Adipose tissue (tissue), 3 donors: ENCODE results near the gene KIF5A. TPM values are rescaled to one million over a fixed set of nuclear protein-coding genes. Genes with fewer than 3 reads are reported as not detected.
"Not testable (repeated sequence)": the region's sequence is repeated elsewhere in the genome, so short reads cannot be mapped to it uniquely, and the experiment has no call there.

Experiments
- H3K27ac ChIP-seq: one replicate; pipeline ENCODE4 v1.5.1; 2013; ENCODE audit warnings: low read depth, low read length
- WGBS, 3 donors: extraction: QIAGEN DNeasy Blood & Tissue Kit; methylation state at CpG; one replicate each; pipeline ENCODE4 v1.1.7; 2013; 5-methylcytosine and 5-hydroxymethylcytosine counted together
- polyA plus RNA-seq, 3 donors: library from polyadenylated mRNA; stranded (reverse); fragments of 200-250 nt; gene quantifications; one replicate each; pipeline ENCODE4 v1.2.3, GENCODE V29; 2013
- donor health status: healthy with polysubstance abuse.
- donor health status: Bipolar disorder and iron deficiency.
- donor health status: healthy.

The KIF5A gene
- under 1 TPM; 0.04 to 0.41 (median 0.11) TPM for polyA plus RNA-seq

DNA sequence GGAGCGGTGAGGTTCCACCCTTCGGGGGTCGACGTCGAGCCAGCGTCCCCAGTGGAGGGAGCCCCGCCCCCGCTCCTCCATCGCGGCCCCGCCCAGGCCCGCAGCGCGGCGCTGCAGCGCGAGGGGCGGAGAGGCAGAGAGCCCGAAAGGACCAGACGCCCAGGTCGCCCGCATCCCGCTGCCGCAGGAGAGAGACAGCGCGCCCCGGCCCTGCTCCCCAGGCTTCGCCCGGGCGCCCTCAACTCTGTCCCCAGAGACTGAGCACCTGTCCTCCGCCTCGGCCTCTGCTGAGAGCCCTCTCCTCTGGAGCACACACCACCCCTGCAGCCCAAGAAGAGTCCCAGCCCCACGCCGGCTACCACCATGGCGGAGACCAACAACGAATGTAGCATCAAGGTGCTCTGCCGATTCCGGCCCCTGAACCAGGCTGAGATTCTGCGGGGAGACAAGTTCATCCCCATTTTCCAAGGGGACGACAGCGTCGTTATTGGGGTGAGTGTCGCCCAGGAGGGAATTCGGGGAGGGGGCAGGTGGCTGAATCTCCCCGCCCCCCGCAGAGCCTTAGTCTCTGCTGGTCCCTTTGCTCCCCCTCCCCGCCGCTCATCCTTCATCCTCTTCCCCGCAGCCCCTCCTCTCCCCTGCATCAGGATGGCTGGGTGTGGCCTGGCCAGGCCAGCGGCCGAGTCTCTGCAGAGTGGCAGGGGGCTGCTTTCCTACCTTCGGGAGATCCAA, at the start of gene KIF5A:
TSS of gene KIF5A (plus strand) at position 136 of the 732 bp plus-strand sequence. CDS start at position 364, 228 bp downstream.
- WGBS, 3 donors: 5 to 8% (median 8%) methylated on average over 38 to 48 of the region's 52 CpGs

DNA sequence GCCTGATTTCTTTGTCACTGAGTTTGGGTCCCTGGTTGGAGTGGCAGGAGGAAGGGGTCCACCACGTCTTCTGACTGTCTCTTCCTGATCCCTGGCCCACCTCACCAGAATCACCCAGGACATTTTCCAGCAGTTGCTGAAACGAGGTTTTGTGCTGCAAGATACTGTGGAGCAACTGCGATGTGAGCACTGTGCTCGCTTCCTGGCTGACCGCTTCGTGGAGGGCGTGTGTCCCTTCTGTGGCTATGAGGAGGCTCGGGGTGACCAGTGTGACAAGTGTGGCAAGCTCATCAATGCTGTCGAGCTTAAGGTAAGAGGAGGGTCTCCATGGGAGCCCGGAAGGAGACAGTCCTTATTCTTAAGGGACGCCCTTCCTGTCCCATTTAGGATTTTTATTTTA, 49.6 kb upstream of the KIF5A start:
- no peak overlapping the region for H3K27ac ChIP-seq
- WGBS, 3 donors: 75 to 93% (median 90%) methylated on average over 11 of the region's 11 CpGs

More for the DNA sequence above, at the start of gene KIF5A:
- H3K27ac ChIP-seq: no peak within 1 kb of the TSS

DNA sequence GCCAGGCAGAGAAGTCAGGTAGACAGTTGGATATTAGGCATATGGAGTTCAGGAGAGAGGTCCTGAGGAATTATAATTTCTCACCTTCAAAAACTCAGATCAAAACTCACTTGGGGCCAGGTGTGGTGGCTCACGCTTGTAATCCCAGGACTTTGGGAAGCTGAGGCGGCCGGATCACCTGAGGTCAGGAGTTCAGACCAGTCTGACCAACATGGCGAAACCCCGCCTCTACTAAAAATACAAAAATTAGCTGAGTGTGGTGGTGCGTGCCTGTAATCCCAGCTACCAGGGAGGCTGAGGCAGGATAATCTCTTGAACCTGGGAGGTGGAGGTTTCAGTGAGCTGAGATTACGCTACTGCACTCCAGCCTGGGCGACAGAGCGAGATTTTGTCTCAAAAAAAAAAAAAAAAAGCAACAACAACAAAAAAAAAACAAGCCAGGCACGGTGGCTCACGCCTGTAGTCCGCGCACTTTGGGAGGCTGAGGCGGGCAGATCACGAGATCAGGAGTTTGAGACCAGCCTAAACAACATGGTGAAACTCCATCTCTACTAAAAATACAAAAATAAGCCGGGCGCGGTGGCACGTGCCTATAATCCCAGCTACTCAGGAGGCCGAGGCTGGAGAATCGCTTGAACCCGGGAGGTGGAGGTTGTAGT, 47.4 kb upstream of the KIF5A start:
- not testable (repeated sequence) for H3K27ac ChIP-seq
- WGBS, 3 donors: 96 to 98% (median 97%) methylated on average over 20 to 22 of the region's 22 CpGs

DNA sequence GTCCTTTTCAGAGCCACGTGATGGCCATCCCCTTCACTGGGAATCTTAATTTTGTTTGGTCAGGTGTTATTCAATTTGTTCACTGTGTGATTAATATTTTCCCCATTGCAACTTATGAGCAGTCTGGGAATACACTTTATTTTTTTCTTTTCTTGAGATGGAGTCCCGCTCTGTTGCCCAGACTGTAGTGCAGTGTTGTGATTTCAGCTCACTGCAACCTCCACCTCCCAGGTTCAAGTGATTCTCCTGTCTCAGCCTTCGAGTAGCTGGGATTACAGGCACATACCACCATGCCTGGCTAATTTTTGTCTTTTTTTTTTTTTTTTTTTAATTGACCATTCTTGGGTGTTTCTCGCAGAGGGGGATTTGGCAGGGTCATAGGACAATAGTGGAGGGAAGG, 43.3 kb upstream of the KIF5A start:
- 84 to 98% (median 97%) methylated on average over 4 of the region's 4 CpGs for WGBS, 3 donors
- H3K27ac ChIP-seq: not testable (repeated sequence)

DNA sequence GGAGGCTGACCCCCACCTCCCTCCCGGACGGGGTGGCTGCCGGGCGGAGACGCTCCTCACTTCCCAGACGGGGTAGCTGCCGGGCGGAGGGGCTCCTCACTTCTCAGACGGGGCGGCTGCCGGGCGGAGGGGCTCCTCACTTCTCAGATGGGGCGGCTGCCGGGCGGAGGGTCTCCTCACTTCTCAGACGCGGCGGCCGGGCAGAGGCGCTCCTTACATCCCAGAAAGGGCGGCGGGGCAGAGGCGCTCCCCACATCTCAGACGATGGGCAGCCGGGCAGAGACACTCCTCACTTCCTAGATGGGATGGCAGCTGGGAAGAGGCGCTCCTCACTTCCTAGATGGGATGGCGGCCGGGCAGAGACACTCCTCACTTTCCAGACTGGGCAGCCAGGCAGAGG, 42.0 kb upstream of the KIF5A start:
- H3K27ac ChIP-seq: not testable (repeated sequence)
- 98 to 100% (median 98%) methylated on average over 11 to 20 of the region's 28 CpGs for WGBS, 3 donors

DNA sequence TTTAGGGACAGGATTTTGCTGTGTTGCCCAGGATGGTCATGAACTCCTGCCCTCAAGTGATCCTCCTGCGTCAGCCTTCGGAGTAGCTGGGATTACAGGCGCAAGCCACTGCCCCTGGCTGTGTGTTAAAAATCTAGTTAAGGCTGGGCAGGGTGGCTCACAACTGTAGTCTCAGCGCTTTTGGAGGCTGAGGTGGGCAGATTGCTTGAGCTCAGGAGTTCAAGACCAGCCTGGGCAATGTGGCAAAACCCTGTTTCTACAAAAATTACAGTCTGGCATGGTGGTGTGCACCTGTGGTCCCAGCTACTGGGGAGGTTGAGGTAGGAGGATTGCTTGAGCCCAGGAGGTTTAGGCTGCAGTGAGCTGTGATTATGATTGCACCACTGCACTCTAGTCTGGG, 38.7 kb upstream of the KIF5A start:
- WGBS, 3 donors: 97 to 99% (median 97%) methylated on average over 4 of the region's 4 CpGs
- H3K27ac ChIP-seq: no peak overlapping the region

DNA sequence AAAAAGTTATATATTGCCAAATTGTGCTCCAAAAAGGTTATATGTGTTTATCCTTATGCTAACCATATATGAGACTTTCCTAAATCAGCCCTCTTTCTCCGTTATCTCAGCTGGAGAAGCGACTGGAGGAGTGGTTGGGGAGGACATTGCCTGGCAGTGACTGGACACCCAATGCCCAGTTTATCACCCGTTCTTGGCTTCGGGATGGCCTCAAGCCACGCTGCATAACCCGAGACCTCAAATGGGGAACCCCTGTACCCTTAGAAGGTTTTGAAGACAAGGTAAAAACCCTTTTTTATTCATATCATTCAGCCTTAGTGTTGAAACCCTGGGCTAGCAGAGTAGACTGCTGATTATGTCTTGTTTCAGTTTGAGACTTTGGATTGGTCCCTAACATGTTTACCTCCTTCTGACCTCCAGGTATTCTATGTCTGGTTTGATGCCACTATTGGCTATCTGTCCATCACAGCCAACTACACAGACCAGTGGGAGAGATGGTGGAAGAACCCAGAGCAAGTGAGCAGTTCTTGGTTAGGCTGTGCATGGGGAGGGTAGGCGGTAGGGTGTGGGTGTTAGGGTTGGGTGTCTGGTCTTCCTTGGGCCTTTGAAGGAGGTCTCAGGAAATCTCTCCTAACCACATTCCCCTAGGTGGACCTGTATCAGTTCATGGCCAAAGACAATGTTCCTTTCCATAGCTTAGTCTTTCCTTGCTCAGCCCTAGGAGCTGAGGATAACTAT, 38.1 kb upstream of the KIF5A start:
- 92 to 98% (median 97%) methylated on average over 7 of the region's 7 CpGs for WGBS, 3 donors

DNA sequence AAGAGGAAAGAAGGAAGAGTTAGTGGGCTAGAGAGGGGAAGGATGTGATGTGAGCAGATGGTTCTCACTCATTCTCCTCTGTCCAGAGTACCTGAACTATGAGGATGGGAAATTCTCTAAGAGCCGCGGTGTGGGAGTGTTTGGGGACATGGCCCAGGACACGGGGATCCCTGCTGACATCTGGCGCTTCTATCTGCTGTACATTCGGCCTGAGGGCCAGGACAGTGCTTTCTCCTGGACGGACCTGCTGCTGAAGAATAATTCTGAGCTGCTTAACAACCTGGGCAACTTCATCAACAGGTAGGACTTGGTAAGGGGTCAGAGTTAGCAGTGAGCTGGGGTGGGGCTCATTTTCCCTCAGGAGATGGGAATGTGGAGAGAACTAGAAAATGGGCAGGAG, 37.2 kb upstream of the KIF5A start:
- no peak overlapping the region for H3K27ac ChIP-seq
- WGBS, 3 donors: 91 to 94% (median 92%) methylated on average over 6 of the region's 6 CpGs

More for the DNA sequence above, 38.1 kb upstream of the KIF5A start:
- H3K27ac ChIP-seq: no peak overlapping the region

DNA sequence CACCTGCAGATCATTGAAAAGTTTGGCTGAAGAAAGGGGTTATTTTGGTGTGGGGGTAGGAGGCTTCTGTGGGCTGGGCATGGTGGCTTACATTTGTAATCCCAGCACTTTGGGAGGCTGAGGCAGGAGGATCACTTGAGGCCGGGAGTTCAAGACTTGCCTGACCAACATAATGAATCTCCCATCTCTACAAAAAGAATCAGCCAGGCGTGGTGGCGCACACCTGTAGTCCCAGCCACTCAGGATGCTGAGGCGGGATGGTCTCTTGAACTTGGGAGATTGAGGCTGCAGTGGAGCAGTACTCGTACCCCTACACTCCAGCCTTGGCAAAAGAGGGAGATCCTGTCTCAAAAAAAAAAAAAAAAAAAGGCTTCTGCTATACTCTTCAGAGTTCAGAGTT, 36.6 kb upstream of the KIF5A start:
- 95 to 99% (median 97%) methylated on average over 5 of the region's 5 CpGs for WGBS, 3 donors
- no peak overlapping the region for H3K27ac ChIP-seq

DNA sequence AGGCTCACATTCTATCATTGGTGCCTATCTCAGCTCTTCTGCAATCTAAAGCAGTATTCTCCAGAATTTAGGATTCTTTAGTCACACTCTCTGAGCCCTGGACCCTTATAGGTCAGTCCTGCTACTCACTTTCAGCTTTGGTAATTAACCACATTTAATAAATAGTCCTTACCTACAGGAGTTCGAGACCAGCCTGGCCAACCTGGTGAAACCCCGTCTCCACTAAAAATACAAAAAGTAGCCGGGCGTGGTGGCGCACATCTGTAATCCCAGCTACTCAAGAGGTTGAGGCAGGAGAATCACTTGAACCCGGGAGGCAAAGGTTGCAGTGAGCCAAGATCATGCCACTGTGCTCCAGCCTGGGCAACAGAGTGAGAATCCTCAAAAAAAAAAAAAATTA, 36.2 kb upstream of the KIF5A start:
- H3K27ac ChIP-seq: not testable (repeated sequence)
- 90 to 96% (median 93%) methylated on average over 6 of the region's 6 CpGs for WGBS, 3 donors

DNA sequence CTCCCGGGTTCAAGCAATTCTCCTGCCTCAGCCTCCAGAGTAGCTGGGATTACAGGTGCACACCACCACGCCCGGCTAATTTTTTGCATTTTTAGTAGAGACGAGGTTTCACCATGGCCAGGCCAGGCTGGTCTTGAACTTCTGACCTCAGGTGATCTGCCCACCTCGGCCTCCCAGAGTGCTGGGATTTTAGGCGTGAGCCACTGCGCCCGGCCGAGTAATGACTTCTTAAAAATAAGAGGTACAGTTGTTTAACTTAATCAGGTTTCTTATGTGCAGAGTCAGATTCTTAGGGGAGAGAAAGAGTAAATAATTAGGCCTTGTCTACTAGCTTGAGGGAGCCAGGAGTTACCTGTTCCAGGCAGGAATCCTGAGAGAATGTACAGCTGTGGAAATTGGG, 35.6 kb upstream of the KIF5A start:
- not testable (repeated sequence) for H3K27ac ChIP-seq
- 68 to 93% (median 93%) methylated on average over 9 of the region's 9 CpGs for WGBS, 3 donors

DNA sequence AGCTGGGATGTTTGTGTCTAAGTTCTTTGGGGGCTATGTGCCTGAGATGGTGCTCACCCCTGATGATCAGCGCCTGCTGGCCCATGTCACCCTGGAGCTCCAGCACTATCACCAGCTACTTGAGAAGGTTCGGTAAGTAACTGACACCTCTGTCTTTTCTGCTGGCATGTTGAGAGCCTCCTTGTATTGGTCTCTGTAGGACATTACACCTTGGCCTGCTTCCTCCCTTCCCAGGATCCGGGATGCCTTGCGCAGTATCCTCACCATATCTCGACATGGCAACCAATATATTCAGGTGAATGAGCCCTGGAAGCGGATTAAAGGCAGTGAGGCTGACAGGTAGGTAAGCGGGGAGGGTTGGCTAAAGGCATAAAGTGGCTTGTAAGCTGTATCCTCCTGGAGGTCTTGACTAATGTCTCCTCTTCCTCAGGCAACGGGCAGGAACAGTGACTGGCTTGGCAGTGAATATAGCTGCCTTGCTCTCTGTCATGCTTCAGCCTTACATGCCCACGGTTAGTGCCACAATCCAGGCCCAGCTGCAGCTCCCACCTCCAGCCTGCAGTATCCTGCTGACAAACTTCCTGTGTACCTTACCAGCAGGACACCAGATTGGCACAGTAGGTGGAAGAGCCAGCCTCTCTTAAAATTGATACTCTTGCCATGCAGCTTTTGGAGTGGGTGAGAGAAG, 35.0 kb upstream of the KIF5A start:
- WGBS, 3 donors: 69 to 87% (median 86%) methylated on average over 9 of the region's 9 CpGs
- H3K27ac ChIP-seq: no peak overlapping the region

DNA sequence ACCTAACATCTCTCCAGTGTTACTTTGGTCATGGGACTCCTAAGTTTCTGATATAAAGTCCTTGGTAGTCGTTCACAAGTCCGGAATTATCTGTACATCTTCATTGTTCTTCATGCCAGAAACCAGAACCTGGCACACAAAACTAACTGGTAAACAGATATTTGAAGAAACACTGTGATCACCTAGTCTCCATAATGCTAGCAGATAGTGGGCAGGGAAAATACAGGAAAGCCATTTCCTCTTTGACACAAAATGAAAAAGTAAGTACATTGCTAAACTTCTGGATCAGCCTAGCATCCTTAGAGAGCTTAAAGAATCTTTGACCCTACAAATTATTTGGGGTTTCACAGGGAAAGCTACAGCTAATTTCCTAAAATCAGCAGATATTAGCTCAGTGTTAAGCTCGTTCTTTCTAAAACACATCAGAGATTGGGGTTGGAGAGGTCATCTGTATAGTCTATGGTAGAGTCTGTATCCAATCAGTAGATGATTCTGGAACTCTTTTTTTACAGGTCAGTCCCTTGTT, 34.4 kb upstream of the KIF5A start:
- 45 to 79% (median 74%) methylated on average over 3 of the region's 3 CpGs for WGBS, 3 donors
- no peak overlapping the region for H3K27ac ChIP-seq

DNA sequence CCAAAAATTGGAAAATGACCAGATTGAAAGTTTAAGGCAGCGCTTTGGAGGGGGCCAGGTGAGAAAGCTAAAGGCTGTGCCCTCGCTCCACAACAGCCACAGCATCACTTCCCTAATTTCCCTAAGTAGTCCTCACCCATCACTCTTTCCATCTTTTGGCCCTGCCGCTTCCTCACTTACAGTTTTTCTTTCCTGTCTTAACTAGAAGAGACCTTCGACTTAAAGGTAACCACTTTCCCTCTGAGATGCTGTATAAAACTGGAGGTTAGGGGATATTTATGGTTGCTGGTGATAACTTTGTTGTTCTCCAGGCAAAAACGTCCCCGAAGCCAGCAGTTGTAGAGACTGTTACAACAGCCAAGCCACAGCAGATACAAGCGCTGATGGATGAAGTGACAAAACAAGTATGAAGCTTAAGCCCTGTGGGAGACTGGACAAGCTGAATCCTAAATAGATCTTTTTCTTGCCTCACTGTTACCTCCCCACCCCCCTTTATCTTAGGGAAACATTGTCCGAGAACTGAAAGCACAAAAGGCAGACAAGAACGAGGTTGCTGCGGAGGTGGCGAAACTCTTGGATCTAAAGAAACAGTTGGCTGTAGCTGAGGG, 33.8 kb upstream of the KIF5A start:
- 78 to 80% (median 80%) methylated on average over 11 of the region's 11 CpGs for WGBS, 3 donors
- H3K27ac ChIP-seq: no peak overlapping the region

DNA sequence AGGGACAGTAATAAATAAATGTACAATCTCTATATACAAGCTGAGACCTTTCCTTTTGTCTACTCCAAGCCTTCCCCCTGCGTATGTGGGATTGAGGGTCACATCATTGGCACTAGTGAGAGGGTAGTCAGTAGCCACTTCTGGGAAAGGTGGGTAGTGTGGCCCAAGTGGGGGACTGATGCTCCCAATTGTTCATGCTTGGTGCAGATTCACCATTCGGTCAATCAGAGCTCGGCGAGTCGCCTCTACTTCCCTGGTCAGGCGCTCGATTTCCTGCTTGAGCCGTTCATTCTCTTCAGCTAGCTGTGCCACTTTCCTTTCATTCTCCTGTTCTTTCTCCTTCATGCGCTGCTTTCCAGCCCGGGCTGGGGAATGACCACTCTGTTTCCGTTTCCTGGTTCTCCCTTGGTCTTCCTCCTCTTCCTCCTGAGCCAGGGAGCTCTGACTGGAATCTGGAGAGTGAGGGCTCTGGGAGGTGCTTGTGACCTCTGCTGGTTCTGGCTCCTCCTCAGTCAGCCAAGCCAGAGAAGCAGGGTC, 33.2 kb upstream of the KIF5A start:
- 82 to 83% (median 82%) methylated on average over 11 of the region's 11 CpGs for WGBS, 3 donors
- no peak overlapping the region for H3K27ac ChIP-seq

DNA sequence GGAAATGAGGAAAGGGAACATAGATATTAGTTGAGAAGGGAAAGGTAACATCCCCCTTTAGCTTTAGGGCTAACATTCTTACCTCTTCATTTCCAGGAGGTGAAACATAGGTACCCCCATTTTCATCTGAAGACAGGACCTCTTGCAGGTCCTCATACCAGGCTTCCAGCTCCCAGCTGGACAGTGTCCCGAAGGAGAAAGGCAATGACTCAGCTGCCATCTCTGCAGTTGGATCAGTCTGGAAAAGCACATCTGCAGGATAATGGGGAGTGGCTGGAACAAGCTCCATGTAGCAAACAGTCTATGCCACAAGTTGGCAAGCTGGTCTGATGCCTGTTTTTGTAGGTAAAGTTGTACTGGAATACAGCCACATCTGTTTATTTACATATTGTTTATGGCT, 32.7 kb upstream of the KIF5A start:
- WGBS, 3 donors: 48 to 79% (median 63%) methylated on average over 1 of the region's 1 CpG
- H3K27ac ChIP-seq: no peak overlapping the region

DNA sequence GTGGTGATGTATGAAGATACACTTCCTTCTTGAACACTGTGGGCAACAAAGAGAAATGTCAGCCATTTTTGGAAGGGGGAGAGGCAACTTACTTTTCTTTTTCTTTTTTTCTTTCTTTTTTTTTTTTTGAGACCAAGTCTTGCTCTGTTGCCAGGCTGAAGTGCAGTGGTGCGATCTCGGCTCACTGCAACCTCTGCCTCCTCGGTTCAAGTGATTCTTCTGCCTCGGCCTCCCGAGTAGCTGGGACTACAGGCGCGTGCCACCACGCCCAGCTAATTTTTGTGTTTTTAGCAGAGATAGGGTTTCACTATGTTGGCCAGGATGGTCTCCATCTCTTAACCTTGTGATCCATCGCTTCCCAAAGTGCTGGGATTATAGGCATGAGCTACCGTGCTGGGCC, 32.1 kb upstream of the KIF5A start:
- not testable (repeated sequence) for H3K27ac ChIP-seq
- WGBS, 3 donors: 80 to 87% (median 86%) methylated on average over 10 of the region's 10 CpGs
